H1 (cell line): ENCODE measurements around the gene PLXNB2. TPM values are rescaled to one million over a fixed set of nuclear protein-coding genes. Genes with fewer than 3 reads are reported as not detected.

Experiments
- E2F6 ChIP-seq: IDR thresholded peaks from 2 replicates; pipeline ENCODE4 v1.6.1; 2012; ENCODE audit warnings: inconsistent platforms
- KDM5A ChIP-seq: fragments of 200-600 bp; IDR thresholded peaks from 2 replicates; pipeline ENCODE4 v1.7.1; 2012; ENCODE audit warnings: mild to moderate bottlenecking, low read length, inconsistent platforms, mixed read lengths
- POLR2AphosphoS5 ChIP-seq: IDR thresholded peaks from 2 replicates; pipeline ENCODE4 v1.6.1; 2011; ENCODE audit warnings: low read depth, low read length
- POU5F1 ChIP-seq: IDR thresholded peaks from 2 replicates; pipeline ENCODE4 v1.6.1; 2011; ENCODE audit warnings: low read depth, mild to moderate bottlenecking, low read length, moderate library complexity
- TAF1 ChIP-seq: IDR thresholded peaks from 2 replicates; pipeline ENCODE4 v1.6.1; 2011; ENCODE audit warnings: mild to moderate bottlenecking, low read depth, low read length
- polyA plus RNA-seq, 7 experiments: library from polyadenylated mRNA; depleted of rRNA in 3 of 7; stranded (reverse) in 5 of 7; unstranded in 2 of 7; fragments of >200 nt in 5 of 7; fragments of 200-250 nt in 2 of 7; gene quantifications; 1 replicate in 5 of 7; 2 replicates in 1 of 7; 4 replicates in 1 of 7; pipeline versions ENCODE4 v1.2.1 to v1.2.3, GENCODE V29; 2011 to 2013; ENCODE audit warnings: missing spikeins in 2 of 7, mixed read lengths in 2 of 7
- total RNA-seq: library from RNA; stranded (reverse); fragmentation: NEBNext Ultra II Directional; extraction: Animal tissue kit (Norgen Biotek cat#: 25700); gene quantifications from 2 replicates; pipeline ENCODE4 v1.2.1, GENCODE V29; 2021

The PLXNB2 gene
- total and polyA plus RNA-seq, 2 of the 8 experiments (the other 6 are each of a cell fraction or from before 2014, with no cell fraction given): 58.3 to 92.8 TPM

DNA sequence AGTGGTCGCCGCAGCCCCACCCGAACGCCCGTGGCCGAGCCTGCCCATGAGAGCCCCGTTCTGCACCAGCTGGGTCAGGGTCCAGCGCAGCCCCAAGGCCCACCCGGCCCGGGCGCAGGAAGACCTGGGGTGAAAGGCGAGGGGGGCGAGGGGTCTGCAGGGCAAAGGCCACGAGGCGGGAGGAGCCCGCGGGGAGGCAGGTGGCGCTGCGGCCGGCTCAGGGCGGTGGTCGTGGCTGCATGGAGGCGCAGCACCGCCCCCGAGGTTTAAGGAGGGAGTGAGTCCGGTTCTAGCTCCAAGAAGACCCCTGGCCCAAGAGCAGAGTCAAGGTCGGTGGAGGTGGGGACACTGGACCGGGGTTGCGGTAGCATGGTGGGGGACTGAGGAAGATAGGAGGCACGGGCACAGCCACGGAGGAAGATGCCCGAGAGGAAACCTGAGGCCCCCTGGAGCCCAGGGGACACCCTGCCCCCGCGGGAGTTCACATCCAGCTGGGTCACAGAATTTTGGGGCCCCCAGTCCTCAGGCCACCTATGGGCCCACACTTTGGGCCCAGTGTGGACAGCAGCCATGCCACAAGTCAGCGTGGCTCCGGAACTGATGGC lies 55.9 kb downstream of the PLXNB2 start (continued):
- TF ChIP-seq KDM5A: no peak
- peak; percentile 61; the same call in 1 of the 2 replicates for TF ChIP-seq E2F6
- TF ChIP-seq TAF1: peak; percentile 5; the same call in 1 of the 2 replicates
- TF ChIP-seq POU5F1: no peak
- TF ChIP-seq POLR2AphosphoS5: 0 out of 2 replicates have a peak, but pooled peaks have one; percentile 3
